Kidney epithelial cell (primary cell): ENCODE data around the gene MORN1. TPM values are rescaled to one million over a fixed set of nuclear protein-coding genes. Genes with fewer than 3 reads are reported as not detected.

Experiments used
- DNase-seq: peaks from one replicate; pipeline ENCODE4 v3.0.0-alpha.2; 2010; ENCODE audit warnings: low read depth
- H3K27me3 ChIP-seq: 2 replicates; pipeline ENCODE4 v1.6.0; 2011; ENCODE audit warnings: low read length; ENCODE audit not compliant: control insufficient read depth, insufficient read depth
- H3K36me3 ChIP-seq: 2 replicates; pipeline ENCODE4 v1.5.1; 2011; ENCODE audit warnings: low read length; ENCODE audit not compliant: control insufficient read depth, insufficient read depth
- H3K4me3 ChIP-seq: 2 replicates; pipeline ENCODE4 v1.5.1; 2011; ENCODE audit warnings: low read depth, mild to moderate bottlenecking, control low read depth, low read length
- CTCF ChIP-seq: IDR thresholded peaks from 2 replicates; pipeline ENCODE4 v1.5.1; 2011; ENCODE audit warnings: mild to moderate bottlenecking, moderate library complexity, low read length, control low read depth, inconsistent platforms; ENCODE audit not compliant: insufficient read depth, poor library complexity, severe bottlenecking
- total RNA-seq: library from RNA; depleted of rRNA; stranded (reverse); fragments of >200 nt; gene quantifications from 2 replicates; pipeline ENCODE4 v1.2.3, GENCODE V29; 2015

MORN1 gene
- total RNA-seq, 1 donor from 2014 or later: 8.4 TPM

GRCh38 chr1:2432441-2432844 lies 41.1 kb upstream of the MORN1 start:
- no peaks in the 10 kb centered on the region for H3K36me3 ChIP-seq
- no peak for DNase-seq

GRCh38 chr1:2431518-2431917 lies 40.2 kb upstream of the MORN1 start:
- no peak for DNase-seq
- no peak overlapping the region for H3K4me3 ChIP-seq
- TF ChIP-seq CTCF: no peak
- H3K36me3 ChIP-seq: no peaks in the 10 kb centered on the region
- peaks cover 49% of the 10 kb centered on the region for H3K27me3 ChIP-seq

More at GRCh38 chr1:2432441-2432844, 41.1 kb upstream of the MORN1 start:
- peaks cover 45% of the 10 kb centered on the region for H3K27me3 ChIP-seq
- H3K4me3 ChIP-seq: no peak overlapping the region
- TF ChIP-seq CTCF: no peak

GRCh38 chr1:2431103-2431502 lies 39.7 kb upstream of the MORN1 start:
- peaks cover 53% of the 10 kb centered on the region for H3K27me3 ChIP-seq
- no peak for DNase-seq
- no peak overlapping the region for H3K4me3 ChIP-seq
- no peaks in the 10 kb centered on the region for H3K36me3 ChIP-seq
- TF ChIP-seq CTCF: no peak

GRCh38 chr1:2430592-2430973 lies 39.2 kb upstream of the MORN1 start:
- TF ChIP-seq CTCF: no peak
- DNase-seq: no peak
- H3K36me3 ChIP-seq: no peaks in the 10 kb centered on the region
- no peak overlapping the region for H3K4me3 ChIP-seq
- H3K27me3 ChIP-seq: peaks cover 56% of the 10 kb centered on the region

- peak; percentile 32 for TF ChIP-seq CTCF
- Histone ChIP-seq H3K4me3 (no peak overlapping the region), H3K27me3 (peaks cover 53% of the 10 kb centered on the region), H3K36me3 (no peaks in the 10 kb centered on the region)
- no peak for DNase-seq
Observed at GRCh38 chr1:2429780-2430591, 38.6 kb upstream of the MORN1 start.

GRCh38 chr1:2428490-2428889 lies 37.1 kb upstream of the MORN1 start:
- peaks cover 39% of the 10 kb centered on the region for H3K27me3 ChIP-seq
- no peak for TF ChIP-seq CTCF
- no peaks in the 10 kb centered on the region for H3K36me3 ChIP-seq
- no peak overlapping the region for H3K4me3 ChIP-seq
- no peak for DNase-seq
